ENCODE measurements around the gene IDH3B. TPM values are rescaled to one million over a fixed set of nuclear protein-coding genes. Genes with fewer than 3 reads are reported as not detected.

The IDH3B gene
- total and polyA plus RNA-seq, 9 of the 15 experiments (the other 6 are each of a cell fraction or from before 2014, with no cell fraction given), result 91.7 to 224 (median 155) TPM

GRCh38 chr20:2708073-2708415 is 44.0 kb upstream of the IDH3B start (continued):
- TF ChIP-seq NKRF (IDR thresholded peaks at IDR 0.05; ENCODE audit: borderline replicate concordance), result no peak

- DNase-seq (ENCODE audit: extremely low read depth in 1 of 4, low spot score in 3 of 4) (no peak), FAIRE-seq (no peak), ATAC-seq (no peak)
- in situ Hi-C loops (cut with MboI) (no loop called here), intact Hi-C loops (cut with micrococcal nuclease) (no loop called here)
- H3K4me3 ChIP-seq, result no peak overlapping the region
- peaks cover 2 to 48% of the 10 kb centered on the region in 2 experiments; a peak in 2 of 5 replicates for H3K27me3 ChIP-seq (ENCODE audit: control insufficient read depth in 2 of 2, insufficient read depth in 2 of 2, low read length in 2 of 2)
- H3K4me2 ChIP-seq (ENCODE audit: insufficient read depth, low read length), result no peak overlapping the region
- H3K9ac ChIP-seq (ENCODE audit: insufficient read depth in 1 of 2, low read depth in 2 of 2, low read length in 2 of 2), result no peak overlapping the region
- H3K27ac ChIP-seq (ENCODE audit: extremely low read depth, low read depth, low read length), result no peak overlapping the region
- H3K9me3 ChIP-seq (replicated peaks; ENCODE audit: control insufficient read depth, insufficient read depth, low read depth, low read length), result no peaks in the 10 kb centered on the region
- TF ChIP-seq TAF1 (IDR thresholded peaks at IDR 0.05; ENCODE audit: control insufficient read depth, extremely low read depth, insufficient read depth, low read length, severe bottlenecking), result no peak
- no peak for TF ChIP-seq ZNF12 (CRISPR knock-in tag; IDR thresholded peaks at IDR 0.05)
- no peak for TF ChIP-seq ELK1 (CRISPR knock-in tag; IDR thresholded peaks at IDR 0.05)
- no peak for TF ChIP-seq UBTF (IDR thresholded peaks at IDR 0.05; ENCODE audit: borderline replicate concordance in 1 of 2, low read depth in 2 of 2, low read length in 2 of 2)
- no peak for TF ChIP-seq ZNF639 (CRISPR knock-in tag; conservative IDR thresholded peaks at IDR 0.05 in 1 of 2, IDR thresholded peaks at IDR 0.05 in 1 of 2)
- no peaks in the 10 kb centered on the region for H4K20me1 ChIP-seq (replicated peaks; ENCODE audit: control insufficient read depth, insufficient read depth, low read length)
- BruUV-seq (replicated peaks), result no TSS peak
- ChIA-PET POLR2A (interaction anchor here (0.6 to 1.1 kb wide), 3 partner anchors 19 to 318 kb away, joined by 3 read pairs; no protein-coding TSS in a partner anchor), CTCF (ENCODE audit: low intra/inter-chr PET ratio) (no interaction called here)
- no peaks in the 10 kb centered on the region for H3K9me1 ChIP-seq (ENCODE audit: control insufficient read depth, insufficient read depth, low read length)
- 0% methylated on average over 4 of the region's 12 CpGs for WGBS (ENCODE audit: insufficient coverage, low coverage, missing lambda C conversion rate)
- no peaks in the 10 kb centered on the region for H3K79me2 ChIP-seq (ENCODE audit: control insufficient read depth, insufficient read depth, low read length)
- H3K4me1 ChIP-seq (replicated peaks in 1 of 2; ENCODE audit: control insufficient read depth in 2 of 2, insufficient read depth in 2 of 2, low read length in 2 of 2), result no peaks in the 10 kb centered on the region
- no peaks in the 10 kb centered on the region for H3K36me3 ChIP-seq (ENCODE audit: control insufficient read depth, insufficient read depth, low read length)
- no peak overlapping the region for H2AFZ ChIP-seq (ENCODE audit: low read depth, low read length)
These were observed 43.5 kb upstream of the IDH3B start for GRCh38 chr20:2707353-2708072.

Data from K562 (cell line).